ENCODE data around the gene GOLGA3. TPM values are rescaled to one million over a fixed set of nuclear protein-coding genes. Genes with fewer than 3 reads are reported as not detected.

The GOLGA3 gene
- total RNA-seq, 2 donors from 2014 or later, result 38.2 to 43.5 TPM

DNA sequence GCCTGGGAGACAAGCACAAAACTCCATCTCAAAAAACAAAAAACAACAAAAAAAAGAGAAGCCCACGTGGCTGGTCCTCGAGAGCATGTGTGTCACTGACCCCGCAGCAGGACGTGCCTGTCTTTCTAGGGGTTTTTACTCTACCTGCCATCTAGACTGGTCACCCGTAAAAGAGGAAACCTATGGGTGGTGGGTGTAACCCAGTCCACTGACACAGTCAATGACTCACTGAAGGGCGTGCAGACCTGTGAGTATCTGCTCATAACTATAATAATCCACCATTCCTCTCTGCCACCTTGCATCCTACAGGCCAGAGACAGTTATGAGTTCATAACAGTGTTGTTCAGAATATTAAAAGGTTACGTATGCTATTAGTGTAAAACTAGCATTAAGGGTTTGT is 4.6 kb downstream of the GOLGA3 start:
- Histone ChIP-seq H3K4me3 (ENCODE audit: low read length) (no peak overlapping the region), H3K4me1 (ENCODE audit: control insufficient read depth, insufficient read depth, low read length) (peaks cover 4% of the 10 kb centered on the region), H3K27ac (ENCODE audit: low read depth, low read length) (no peak overlapping the region), H3K9me3 (ENCODE audit: control insufficient read depth, low read length) (no peaks in the 10 kb centered on the region), H3K36me3 (ENCODE audit: control insufficient read depth, insufficient read depth, low read length) (peaks cover 64% of the 10 kb centered on the region), H3K27me3 (ENCODE audit: control insufficient read depth, insufficient read depth, low read length, poor library complexity, severe bottlenecking) (no peaks in the 10 kb centered on the region), H3K9ac (ENCODE audit: extremely low read depth, low read length, poor library complexity, severe bottlenecking) (no peak overlapping the region)
- Mint-ChIP-seq H3K4me1 (peaks cover 13% of the 10 kb centered on the region), H3K9me3 (no peaks in the 10 kb centered on the region), H3K27ac (no peak overlapping the region), H3K4me3 (no peak overlapping the region), H3K27me3 (ENCODE audit: insufficient read depth) (no peaks in the 10 kb centered on the region), H3K36me3 (ENCODE audit: low read depth) (peaks cover 62% of the 10 kb centered on the region)
- TF ChIP-seq, protein P1, sequence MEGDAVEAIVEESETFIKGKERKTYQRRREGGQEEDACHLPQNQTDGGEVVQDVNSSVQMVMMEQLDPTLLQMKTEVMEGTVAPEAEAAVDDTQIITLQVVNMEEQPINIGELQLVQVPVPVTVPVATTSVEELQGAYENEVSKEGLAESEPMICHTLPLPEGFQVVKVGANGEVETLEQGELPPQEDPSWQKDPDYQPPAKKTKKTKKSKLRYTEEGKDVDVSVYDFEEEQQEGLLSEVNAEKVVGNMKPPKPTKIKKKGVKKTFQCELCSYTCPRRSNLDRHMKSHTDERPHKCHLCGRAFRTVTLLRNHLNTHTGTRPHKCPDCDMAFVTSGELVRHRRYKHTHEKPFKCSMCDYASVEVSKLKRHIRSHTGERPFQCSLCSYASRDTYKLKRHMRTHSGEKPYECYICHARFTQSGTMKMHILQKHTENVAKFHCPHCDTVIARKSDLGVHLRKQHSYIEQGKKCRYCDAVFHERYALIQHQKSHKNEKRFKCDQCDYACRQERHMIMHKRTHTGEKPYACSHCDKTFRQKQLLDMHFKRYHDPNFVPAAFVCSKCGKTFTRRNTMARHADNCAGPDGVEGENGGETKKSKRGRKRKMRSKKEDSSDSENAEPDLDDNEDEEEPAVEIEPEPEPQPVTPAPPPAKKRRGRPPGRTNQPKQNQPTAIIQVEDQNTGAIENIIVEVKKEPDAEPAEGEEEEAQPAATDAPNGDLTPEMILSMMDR (conservative IDR thresholded peaks at IDR 0.05), result no peak
- WGBS, 2 experiments (ENCODE audit: insufficient coverage in 1 of 2, insufficient read length in 1 of 2), result 94 to 97% methylated on average over 5 to 7 of the region's 7 CpGs
- DNase-seq, result no peak

DNA sequence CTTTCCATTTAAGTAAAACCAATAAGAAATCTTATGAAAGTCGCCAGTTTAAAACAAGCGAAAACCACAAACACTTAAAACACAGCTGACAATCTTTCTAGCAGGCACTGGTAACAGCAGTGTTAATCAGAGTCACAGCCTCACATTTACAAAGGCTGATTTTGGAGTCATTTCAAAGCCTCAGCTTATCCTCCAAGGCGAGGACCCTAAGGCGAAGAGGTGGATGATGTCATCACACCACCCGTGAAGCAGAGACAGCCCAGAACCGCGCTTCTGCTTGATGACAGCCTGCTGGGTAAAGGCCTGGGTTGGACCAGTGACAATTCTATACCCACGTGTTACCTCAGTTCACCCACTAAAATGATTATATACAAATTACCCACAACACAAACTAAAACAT is 10.1 kb downstream of the GOLGA3 start:
- 94 to 96% methylated on average over 8 of the region's 8 CpGs for WGBS, 2 experiments (ENCODE audit: insufficient coverage in 1 of 2, insufficient read length in 1 of 2)
- no peaks in the 10 kb centered on the region for H3K4me1 ChIP-seq (ENCODE audit: control insufficient read depth, insufficient read depth, low read length)
- H3K27ac Mint-ChIP-seq, result no peak overlapping the region
- no peak for DNase-seq
- no peaks in the 10 kb centered on the region for H3K27me3 Mint-ChIP-seq (ENCODE audit: insufficient read depth)
- peaks cover 65% of the 10 kb centered on the region for H3K36me3 Mint-ChIP-seq (ENCODE audit: low read depth)
- no peak overlapping the region for H3K4me3 ChIP-seq (ENCODE audit: low read length)
- H3K4me3 Mint-ChIP-seq, result no peak overlapping the region
- H3K9ac ChIP-seq (ENCODE audit: extremely low read depth, low read length, poor library complexity, severe bottlenecking), result no peak overlapping the region
- H3K27me3 ChIP-seq (ENCODE audit: control insufficient read depth, insufficient read depth, low read length, poor library complexity, severe bottlenecking), result no peaks in the 10 kb centered on the region
- H3K36me3 ChIP-seq (ENCODE audit: control insufficient read depth, insufficient read depth, low read length), result peaks cover 66% of the 10 kb centered on the region
- TF ChIP-seq, protein P1 (conservative IDR thresholded peaks at IDR 0.05), result no peak
- H3K9me3 Mint-ChIP-seq, result no peaks in the 10 kb centered on the region
- H3K27ac ChIP-seq (ENCODE audit: low read depth, low read length), result no peak overlapping the region
- no peaks in the 10 kb centered on the region for H3K9me3 ChIP-seq (ENCODE audit: control insufficient read depth, low read length)
- H3K4me1 Mint-ChIP-seq, result no peaks in the 10 kb centered on the region

DNA sequence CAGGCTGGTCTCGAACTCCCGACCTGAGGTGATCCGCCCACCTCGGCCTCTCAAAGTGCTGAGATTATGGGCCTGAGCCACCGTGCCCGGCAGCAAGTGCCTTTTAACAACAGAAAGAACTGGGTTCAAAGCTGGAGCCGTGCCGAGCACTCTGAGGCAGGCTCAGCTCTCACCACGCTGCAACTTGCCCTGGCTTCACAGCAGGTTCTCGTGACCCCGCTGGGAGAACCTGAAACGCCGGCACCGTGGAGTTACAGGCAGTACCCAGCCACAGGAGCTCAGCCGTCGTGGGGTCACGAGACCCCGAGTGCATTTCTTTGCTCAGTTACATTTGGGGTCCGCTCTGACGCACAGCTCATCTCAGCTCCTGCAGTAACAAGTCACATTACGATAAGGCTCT is 14.4 kb downstream of the GOLGA3 start:
- DNase-seq, result no peak
- Histone ChIP-seq H3K27ac (ENCODE audit: low read depth, low read length) (no peak overlapping the region), H3K9me3 (ENCODE audit: control insufficient read depth, low read length) (peaks cover 5% of the 10 kb centered on the region), H3K36me3 (ENCODE audit: control insufficient read depth, insufficient read depth, low read length) (peaks cover 74% of the 10 kb centered on the region), H3K4me1 (ENCODE audit: control insufficient read depth, insufficient read depth, low read length) (no peaks in the 10 kb centered on the region), H3K4me3 (ENCODE audit: low read length) (no peak overlapping the region), H3K9ac (ENCODE audit: extremely low read depth, low read length, poor library complexity, severe bottlenecking) (no peak overlapping the region), H3K27me3 (ENCODE audit: control insufficient read depth, insufficient read depth, low read length, poor library complexity, severe bottlenecking) (no peaks in the 10 kb centered on the region)
- no peaks in the 10 kb centered on the region for H3K27me3 Mint-ChIP-seq (ENCODE audit: insufficient read depth)
- no peak overlapping the region for H3K4me3 Mint-ChIP-seq
- peaks cover 18% of the 10 kb centered on the region for H3K9me3 Mint-ChIP-seq
- H3K36me3 Mint-ChIP-seq (ENCODE audit: low read depth), result peaks cover 80% of the 10 kb centered on the region
- TF ChIP-seq, protein P1 (conservative IDR thresholded peaks at IDR 0.05), result no peak
- H3K27ac Mint-ChIP-seq, result no peak overlapping the region
- H3K4me1 Mint-ChIP-seq, result no peaks in the 10 kb centered on the region
- 94 to 97% methylated on average over 19 to 21 of the region's 21 CpGs for WGBS, 2 experiments (ENCODE audit: insufficient coverage in 1 of 2, insufficient read length in 1 of 2)
